Amygdala (tissue), 56 donors: ENCODE measurements around the gene RNH1.

Source experiments
- DNase-seq, 56 donors: peaks; one replicate each; lab custom pipeline; 2025; lab: John Stamatoyannopoulos, UW

Gene RNH1

DNA sequence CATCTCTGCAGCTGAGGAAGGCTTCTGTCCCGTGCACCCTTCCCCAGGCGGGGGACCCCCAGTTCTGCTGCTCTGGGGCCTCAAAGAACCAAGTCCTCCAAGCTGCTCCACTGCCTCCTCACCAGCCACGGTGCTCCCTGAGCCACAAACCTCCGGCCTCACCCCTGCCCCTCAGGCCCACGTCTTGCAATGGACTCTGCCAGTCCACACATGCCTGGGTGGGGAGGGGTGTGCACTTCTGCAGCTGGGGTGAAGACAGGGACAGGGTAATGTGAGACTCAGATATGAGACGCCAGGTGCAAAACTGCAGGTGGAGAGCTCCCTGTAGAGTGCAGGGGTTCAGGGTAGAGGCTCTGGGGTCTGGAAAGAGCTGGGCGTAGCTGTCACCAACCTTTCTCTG is 60.2 kb downstream of the RNH1 start:
- no peak for DNase-seq

DNA sequence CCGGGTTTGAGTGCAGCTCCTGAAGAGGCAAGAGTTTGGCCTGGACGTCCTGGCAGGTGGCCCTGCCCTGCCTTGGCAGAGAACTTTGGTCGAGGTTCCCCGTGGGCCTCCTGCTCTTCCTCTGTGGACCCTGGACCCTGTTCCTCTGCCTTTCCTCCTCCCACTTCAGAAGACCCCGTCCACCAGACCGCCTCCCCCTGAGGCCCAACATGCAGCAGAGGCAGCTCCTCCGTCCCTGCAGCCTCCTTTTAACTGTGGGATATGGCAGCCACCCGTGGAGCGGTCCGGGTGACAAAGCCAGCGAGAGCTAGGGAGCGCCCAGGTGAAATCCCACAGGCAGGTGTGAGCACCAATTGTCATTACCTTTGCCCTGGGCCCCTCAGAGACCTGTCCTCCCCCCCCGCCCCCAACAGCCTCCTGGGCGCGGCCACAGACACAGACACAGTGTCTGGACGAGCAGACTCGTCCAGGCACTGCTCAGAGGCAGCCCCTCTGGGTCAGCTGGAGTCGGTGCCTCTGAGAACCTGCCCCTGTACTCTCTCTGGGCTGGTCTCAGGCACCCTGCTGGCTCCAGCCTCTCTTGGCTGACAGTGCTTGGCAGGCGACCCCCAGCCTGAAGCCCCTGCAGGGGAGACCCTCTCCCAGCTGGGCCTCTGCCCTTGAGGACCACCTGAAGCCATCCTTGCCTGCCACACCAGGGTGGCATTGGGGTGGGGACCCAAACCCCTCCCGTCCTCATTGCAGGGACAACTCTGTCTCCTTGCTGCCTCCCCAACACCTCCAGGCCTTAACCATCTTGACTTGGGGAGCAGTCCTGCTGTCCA is 61.1 kb downstream of the RNH1 start:
- no peak for DNase-seq
